ENCODE results near the gene PBLD. TPM values are rescaled to one million over a fixed set of nuclear protein-coding genes. Genes with fewer than 3 reads are reported as not detected.
"Not testable (repeated sequence)": the region's sequence is repeated elsewhere in the genome, so short reads cannot be mapped to it uniquely, and the experiment has no call there.

The PBLD gene
- total and polyA plus RNA-seq, 2 experiments from 2014 or later: 8.3 to 10.3 TPM

GRCh38 chr10:68315582-68315981 lies 17.1 kb downstream of the PBLD start:
- 75 to 86% methylated on average over 1 of the region's 1 CpG for WGBS, 2 experiments (ENCODE audit: low coverage in 1 of 2, low lambda C conversion rate in 2 of 2, missing lambda C conversion rate in 2 of 2)
- TF ChIP-seq EZH2 (IDR thresholded peaks at IDR 0.05; ENCODE audit: insufficient read depth, poor library complexity, severe bottlenecking): no peak
- TF ChIP-seq EZH2phosphoT487 (IDR thresholded peaks at IDR 0.05; ENCODE audit: insufficient read depth, low read depth): no peak
- H4K20me1 ChIP-seq (ENCODE audit: insufficient read depth): no peaks in the 10 kb centered on the region
- H3K9me2 ChIP-seq (ENCODE audit: insufficient read depth): no peaks in the 10 kb centered on the region
- in situ Hi-C loops (cut with MboI): no loop called here
- H3K79me2 ChIP-seq (ENCODE audit: insufficient read depth): no peaks in the 10 kb centered on the region; the same call in 1 of the 2 replicates
- H3K27me3 ChIP-seq (replicated peaks; ENCODE audit: insufficient read depth): no peaks in the 10 kb centered on the region
- no peak overlapping the region for H3K4me2 ChIP-seq (ENCODE audit: unreplicated experiment)
- no peak overlapping the region for H3K9ac ChIP-seq
- no peaks in the 10 kb centered on the region for H3K36me3 ChIP-seq (ENCODE audit: low read depth)
- no peak overlapping the region for H3K4me3 ChIP-seq
- no peak for DNase-seq
- no peaks in the 10 kb centered on the region for H3K4me1 ChIP-seq (ENCODE audit: insufficient read depth)
- H3F3A ChIP-seq (ENCODE audit: insufficient read depth): no peaks in the 10 kb centered on the region
- H3K27ac ChIP-seq: no peak overlapping the region
- no peak overlapping the region for H2AFZ ChIP-seq
- peaks cover 3% of the 10 kb centered on the region for H3K9me3 ChIP-seq (ENCODE audit: low read depth)

DNA sequence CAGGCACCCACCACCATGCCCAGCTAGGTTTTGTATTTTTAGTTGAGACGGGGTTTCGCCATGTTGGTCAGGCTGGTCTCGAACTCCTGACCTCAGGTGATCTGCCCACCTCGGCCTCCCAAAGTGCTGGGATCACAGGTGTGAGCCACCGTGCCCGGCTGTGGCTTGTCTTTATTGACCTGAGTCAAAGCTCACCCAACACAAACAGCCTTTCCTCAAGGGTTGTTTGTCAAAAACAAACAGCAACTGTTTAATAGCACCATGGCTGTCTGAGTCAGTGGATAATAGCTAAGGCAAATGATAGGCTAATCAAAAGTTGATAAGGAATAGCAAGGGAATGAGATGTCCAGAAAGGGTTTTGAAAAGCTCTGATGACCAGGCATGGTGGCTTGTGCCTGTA lies 17.8 kb downstream of the PBLD start:
- H3K27ac ChIP-seq; in situ Hi-C loops (cut with MboI); H3K27me3 ChIP-seq (replicated peaks; ENCODE audit: insufficient read depth); H3F3A ChIP-seq (ENCODE audit: insufficient read depth); H4K20me1 ChIP-seq (ENCODE audit: insufficient read depth); H3K9me3 ChIP-seq (ENCODE audit: low read depth); H2AFZ ChIP-seq; H3K9me2 ChIP-seq (ENCODE audit: insufficient read depth); H3K36me3 ChIP-seq (ENCODE audit: low read depth); H3K79me2 ChIP-seq (ENCODE audit: insufficient read depth); H3K4me3 ChIP-seq; DNase-seq; H3K4me2 ChIP-seq (ENCODE audit: unreplicated experiment); H3K4me1 ChIP-seq (ENCODE audit: insufficient read depth); H3K9ac ChIP-seq: not testable (repeated sequence)
- 88 to 89% methylated on average over 6 of the region's 6 CpGs for WGBS, 2 experiments (ENCODE audit: low coverage in 1 of 2, low lambda C conversion rate in 2 of 2, missing lambda C conversion rate in 2 of 2)

GRCh38 chr10:68310531-68310930 lies 22.2 kb downstream of the PBLD start:
- Histone ChIP-seq H3K4me2 (ENCODE audit: unreplicated experiment) (no peak overlapping the region), H3F3A (ENCODE audit: insufficient read depth) (no peaks in the 10 kb centered on the region), H3K36me3 (ENCODE audit: low read depth) (no peaks in the 10 kb centered on the region), H3K27me3 (replicated peaks; ENCODE audit: insufficient read depth) (no peaks in the 10 kb centered on the region), H3K79me2 (ENCODE audit: insufficient read depth) (no peaks in the 10 kb centered on the region; the same call in 1 of the 2 replicates), H4K20me1 (ENCODE audit: insufficient read depth) (no peaks in the 10 kb centered on the region), H3K27ac (no peak overlapping the region), H3K9ac (no peak overlapping the region), H3K4me3 (no peak overlapping the region), H3K4me1 (ENCODE audit: insufficient read depth) (no peaks in the 10 kb centered on the region), H2AFZ (no peak overlapping the region), H3K9me3 (ENCODE audit: low read depth) (no peaks in the 10 kb centered on the region), H3K9me2 (ENCODE audit: insufficient read depth) (no peaks in the 10 kb centered on the region)
- DNase-seq: no peak
- in situ Hi-C loops (cut with MboI): no loop called here
- TF ChIP-seq EZH2phosphoT487 (IDR thresholded peaks at IDR 0.05; ENCODE audit: insufficient read depth, low read depth) (no peak), EZH2 (IDR thresholded peaks at IDR 0.05; ENCODE audit: insufficient read depth, poor library complexity, severe bottlenecking) (no peak)

DNA sequence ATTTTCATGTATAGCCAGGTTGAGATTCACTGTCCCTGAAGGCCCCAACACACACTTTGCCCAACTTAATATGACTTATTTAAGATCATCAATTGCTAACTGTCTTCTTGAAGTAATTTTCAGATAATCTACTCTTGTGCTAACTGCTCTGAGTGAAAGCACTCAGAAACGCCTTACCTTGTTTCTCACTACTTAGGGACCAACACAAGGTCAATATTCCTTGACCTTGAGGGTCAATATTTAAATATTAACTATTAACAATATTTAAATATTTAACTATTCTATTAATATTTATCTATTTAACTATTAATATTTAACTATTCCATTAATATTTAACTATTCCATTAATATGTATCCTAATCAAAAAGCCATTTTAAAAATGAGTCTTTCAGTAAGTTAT lies 26.9 kb downstream of the PBLD start:
- DNase-seq: no peak
- Histone ChIP-seq H3K9ac (no peak overlapping the region), H3K4me2 (ENCODE audit: unreplicated experiment) (no peak overlapping the region), H3K4me3 (no peak overlapping the region), H3K27ac (no peak overlapping the region), H3K36me3 (ENCODE audit: low read depth) (no peaks in the 10 kb centered on the region), H3K9me3 (ENCODE audit: low read depth) (no peaks in the 10 kb centered on the region), H4K20me1 (ENCODE audit: insufficient read depth) (no peaks in the 10 kb centered on the region), H3K4me1 (ENCODE audit: insufficient read depth) (no peaks in the 10 kb centered on the region), H3K27me3 (replicated peaks; ENCODE audit: insufficient read depth) (no peaks in the 10 kb centered on the region), H3K9me2 (ENCODE audit: insufficient read depth) (no peaks in the 10 kb centered on the region), H3K79me2 (ENCODE audit: insufficient read depth) (no peaks in the 10 kb centered on the region), H3F3A (ENCODE audit: insufficient read depth) (no peaks in the 10 kb centered on the region), H2AFZ (no peak overlapping the region)
- in situ Hi-C loops (cut with MboI): loop anchor here (10.0 kb wide), 2 partner anchors 91 to 221 kb away; no protein-coding TSS in a partner anchor
- WGBS, 2 experiments (ENCODE audit: low coverage in 1 of 2, low lambda C conversion rate in 2 of 2, missing lambda C conversion rate in 2 of 2): 0% methylated on average over 1 of the region's 1 CpG
- TF ChIP-seq EZH2phosphoT487 (IDR thresholded peaks at IDR 0.05; ENCODE audit: insufficient read depth, low read depth) (no peak), EZH2 (IDR thresholded peaks at IDR 0.05; ENCODE audit: insufficient read depth, poor library complexity, severe bottlenecking) (no peak)

- H3K9me3 ChIP-seq (ENCODE audit: low read depth): no peaks in the 10 kb centered on the region
- no peaks in the 10 kb centered on the region for H4K20me1 ChIP-seq (ENCODE audit: insufficient read depth)
- no peaks in the 10 kb centered on the region for H3F3A ChIP-seq (ENCODE audit: insufficient read depth)
- 77 to 80% methylated on average over 7 of the region's 7 CpGs for WGBS, 2 experiments (ENCODE audit: low coverage in 1 of 2, low lambda C conversion rate in 2 of 2, missing lambda C conversion rate in 2 of 2)
- H2AFZ ChIP-seq: no peak overlapping the region
- H3K36me3 ChIP-seq (ENCODE audit: low read depth): no peaks in the 10 kb centered on the region
- no peak for TF ChIP-seq EZH2 (IDR thresholded peaks at IDR 0.05; ENCODE audit: insufficient read depth, poor library complexity, severe bottlenecking)
- no peak for TF ChIP-seq EZH2phosphoT487 (IDR thresholded peaks at IDR 0.05; ENCODE audit: insufficient read depth, low read depth)
- H3K4me3 ChIP-seq: no peak overlapping the region
- no peak overlapping the region for H3K27ac ChIP-seq
- no peaks in the 10 kb centered on the region for H3K4me1 ChIP-seq (ENCODE audit: insufficient read depth)
- in situ Hi-C loops (cut with MboI): loop anchor here (10.0 kb wide), 2 partner anchors 89 to 219 kb away; no protein-coding TSS in a partner anchor
- H3K27me3 ChIP-seq (replicated peaks; ENCODE audit: insufficient read depth): no peaks in the 10 kb centered on the region
- H3K9ac ChIP-seq: no peak overlapping the region
- no peaks in the 10 kb centered on the region for H3K79me2 ChIP-seq (ENCODE audit: insufficient read depth)
- DNase-seq: no peak
- H3K9me2 ChIP-seq (ENCODE audit: insufficient read depth): no peaks in the 10 kb centered on the region
- H3K4me2 ChIP-seq (ENCODE audit: unreplicated experiment): no peak overlapping the region
These were observed 28.8 kb downstream of the PBLD start for GRCh38 chr10:68303849-68304412.
